ENCODE data around the gene TRMT61A.

Gene TRMT61A

GRCh38 chr14:103581206-103581605 is 52.2 kb downstream of the TRMT61A start:
- TF ChIP-seq TARDBP (IDR thresholded peaks at IDR 0.05) (no peak), NFRKB (IDR thresholded peaks at IDR 0.05) (no peak), LEF1 (IDR thresholded peaks at IDR 0.05; ENCODE audit: borderline replicate concordance) (no peak), SP1 (IDR thresholded peaks at IDR 0.05) (no peak), ARNT (IDR thresholded peaks at IDR 0.05) (no peak), BHLHE40 (IDR thresholded peaks at IDR 0.05; ENCODE audit: borderline replicate concordance) (no peak), FOXA1 (IDR thresholded peaks at IDR 0.05) (no peak), FOXK2 (IDR thresholded peaks at IDR 0.05) (no peak), ELF4 (IDR thresholded peaks at IDR 0.05) (no peak), L3MBTL2 (conservative IDR thresholded peaks at IDR 0.05) (no peak), FOXM1 (IDR thresholded peaks at IDR 0.05; ENCODE audit: borderline replicate concordance) (no peak), ZNF384 (IDR thresholded peaks at IDR 0.05) (no peak), PKNOX1 (IDR thresholded peaks at IDR 0.05) (no peak), SUZ12 (IDR thresholded peaks at IDR 0.05) (no peak), HDGF (IDR thresholded peaks at IDR 0.05; ENCODE audit: borderline replicate concordance) (no peak), CTBP1 (IDR thresholded peaks at IDR 0.05; ENCODE audit: borderline replicate concordance) (no peak)
- DNase-seq (ENCODE audit: extremely low spot score) = no peak
- ChIA-PET POLR2A (no interaction called here), CTCF (no interaction called here)

GRCh38 chr14:103581954-103582703 is 53.1 kb downstream of the TRMT61A start:
- no peak for DNase-seq (ENCODE audit: extremely low spot score)
- POLR2A ChIA-PET = no interaction called here
- CTCF ChIA-PET = no interaction called here
- no peak for TF ChIP-seq HDGF (IDR thresholded peaks at IDR 0.05; ENCODE audit: borderline replicate concordance)
- no peak for TF ChIP-seq FOXM1 (IDR thresholded peaks at IDR 0.05; ENCODE audit: borderline replicate concordance)
- TF ChIP-seq FOXK2 (IDR thresholded peaks at IDR 0.05) = no peak
- no peak for TF ChIP-seq LEF1 (IDR thresholded peaks at IDR 0.05; ENCODE audit: borderline replicate concordance)
- TF ChIP-seq TARDBP (IDR thresholded peaks at IDR 0.05) = no peak
- TF ChIP-seq CTBP1 (IDR thresholded peaks at IDR 0.05; ENCODE audit: borderline replicate concordance) = no peak
- TF ChIP-seq ELF4 (IDR thresholded peaks at IDR 0.05) = no peak
- no peak for TF ChIP-seq L3MBTL2 (conservative IDR thresholded peaks at IDR 0.05)
- TF ChIP-seq SUZ12 (IDR thresholded peaks at IDR 0.05) = no peak
- TF ChIP-seq SP1 (IDR thresholded peaks at IDR 0.05) = no peak
- no peak for TF ChIP-seq ZNF384 (IDR thresholded peaks at IDR 0.05)

DNA sequence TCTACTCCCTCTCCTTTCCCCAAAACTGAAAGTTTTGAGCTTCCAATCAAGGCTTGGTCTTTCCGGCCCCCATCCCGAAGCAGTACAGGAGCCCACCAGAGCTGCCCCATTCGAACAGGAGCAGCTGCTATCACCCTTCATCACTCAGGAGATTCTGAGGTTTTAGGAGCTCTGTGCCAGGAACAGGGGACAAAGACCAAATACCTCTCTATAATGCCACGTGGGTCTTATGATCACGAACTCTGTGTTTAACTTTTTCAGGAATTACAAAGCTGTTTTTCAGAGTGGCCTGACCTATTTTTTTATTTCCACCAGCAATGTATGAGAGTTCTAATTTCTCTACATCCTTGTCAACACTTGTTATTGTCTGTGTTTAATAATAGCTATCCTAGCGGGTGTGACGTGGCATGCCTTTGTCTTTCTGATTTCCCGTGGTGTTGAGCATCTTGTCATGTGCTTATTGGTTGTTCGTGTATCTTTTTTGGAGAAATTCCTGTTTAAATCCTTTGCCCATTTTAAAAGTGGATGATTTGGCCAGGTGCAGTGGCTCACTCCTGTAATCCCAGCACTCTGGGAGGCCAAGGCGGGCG is 55.4 kb downstream of the TRMT61A start:
- TF ChIP-seq L3MBTL2 (conservative IDR thresholded peaks at IDR 0.05) = no peak
- TF ChIP-seq LEF1 (IDR thresholded peaks at IDR 0.05; ENCODE audit: borderline replicate concordance) = no peak
- TF ChIP-seq PKNOX1 (IDR thresholded peaks at IDR 0.05) = no peak
- POLR2A ChIA-PET = no interaction called here
- DNase-seq (ENCODE audit: extremely low spot score) = no peak
- CTCF ChIA-PET = no interaction called here
